ENCODE measurements around the gene CCDC184.

CCDC184 gene

DNA sequence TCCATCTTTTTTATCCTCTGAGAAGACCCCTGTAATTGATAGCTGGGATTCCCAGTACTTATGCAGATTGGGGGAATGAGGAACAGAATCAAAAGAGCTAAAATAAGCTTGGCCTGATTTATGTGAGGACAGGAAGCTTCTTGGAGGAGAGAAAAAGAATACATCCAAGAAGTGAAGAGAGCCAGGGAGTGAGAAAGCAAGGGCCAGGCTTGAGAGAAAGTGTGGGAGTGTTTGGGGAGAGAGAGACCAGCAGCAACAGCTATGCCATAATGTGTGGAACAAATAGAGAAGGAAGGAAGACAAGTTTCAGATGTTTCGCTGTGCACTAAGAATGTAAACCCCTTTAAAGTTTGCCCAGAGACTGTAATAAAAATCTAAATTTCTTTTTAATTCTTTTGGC is 4.0 kb upstream of the CCDC184 start:
- no peak for DNase-seq (ENCODE audit: low read depth)

DNA sequence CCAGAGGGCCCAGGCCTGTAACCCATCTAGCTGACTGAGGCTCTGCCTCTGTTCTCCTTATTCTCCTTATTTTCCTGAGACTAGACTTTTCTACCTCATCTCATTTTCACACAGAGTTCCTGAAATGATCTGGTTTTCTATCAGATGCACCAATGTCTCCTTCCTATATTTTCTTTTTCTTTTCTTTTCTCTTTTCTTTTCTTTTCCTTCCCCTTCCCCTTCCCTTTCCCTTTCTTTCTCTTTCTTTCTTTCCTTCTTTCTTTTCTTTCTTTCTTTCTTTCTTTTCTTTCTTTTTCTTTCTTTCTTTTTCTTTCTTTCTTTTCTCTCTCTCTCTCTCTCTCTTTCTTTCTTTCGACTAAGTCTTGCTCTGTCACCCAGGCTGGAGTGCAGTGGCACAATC is 3.0 kb upstream of the CCDC184 start:
- DNase-seq (ENCODE audit: low read depth): no peak

DNA sequence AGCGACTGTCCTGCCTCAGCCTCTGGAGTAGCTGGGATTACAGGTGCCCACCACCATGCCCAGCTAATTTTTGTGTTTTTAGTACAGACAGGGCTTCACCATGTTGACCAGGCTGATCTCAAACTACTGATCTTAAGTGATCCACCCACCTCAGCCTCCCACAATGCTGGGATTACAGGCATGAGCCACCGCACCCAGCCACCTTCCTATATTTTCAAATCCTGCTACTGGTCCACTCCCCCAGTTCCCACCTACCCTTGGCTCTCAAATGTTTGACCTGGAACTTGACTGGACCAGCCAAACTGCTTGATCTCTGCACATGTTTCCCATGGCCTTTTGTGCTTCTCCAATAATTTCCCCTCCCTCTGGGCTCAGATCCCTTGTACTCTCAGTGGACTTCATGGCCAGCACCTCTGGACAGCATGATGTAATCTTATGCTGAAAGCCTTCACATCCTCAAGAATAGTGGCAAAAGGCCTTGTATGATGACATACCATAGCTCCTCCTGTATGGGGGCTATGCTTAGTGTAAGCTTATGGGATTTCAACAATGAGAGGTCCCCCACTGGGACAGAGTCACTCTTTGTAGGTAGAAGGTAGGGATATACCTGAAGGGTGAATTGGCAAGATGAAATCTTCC is 2.5 kb upstream of the CCDC184 start:
- no peak for DNase-seq (ENCODE audit: low read depth)

DNA sequence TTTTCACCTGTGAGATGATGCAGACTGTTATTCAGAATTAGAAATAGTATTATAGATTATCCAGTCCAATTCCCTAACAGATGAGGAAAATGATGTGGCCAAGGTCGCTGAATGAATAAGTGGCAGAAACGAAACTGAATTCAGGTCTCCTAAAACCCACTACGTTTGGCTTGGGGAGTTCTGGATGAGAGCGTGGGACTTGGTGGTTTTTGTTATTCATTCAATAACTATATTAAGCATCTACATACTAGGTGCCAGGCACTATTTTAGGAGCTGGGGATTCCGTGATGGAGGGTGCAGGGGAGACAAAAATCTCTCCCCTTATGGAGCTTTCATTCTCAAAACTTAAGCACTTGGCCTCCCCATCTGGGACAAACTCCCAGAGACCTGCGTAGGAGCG is 813 bp upstream of the CCDC184 start:
- DNase-seq (ENCODE audit: low read depth): no peak

DNA sequence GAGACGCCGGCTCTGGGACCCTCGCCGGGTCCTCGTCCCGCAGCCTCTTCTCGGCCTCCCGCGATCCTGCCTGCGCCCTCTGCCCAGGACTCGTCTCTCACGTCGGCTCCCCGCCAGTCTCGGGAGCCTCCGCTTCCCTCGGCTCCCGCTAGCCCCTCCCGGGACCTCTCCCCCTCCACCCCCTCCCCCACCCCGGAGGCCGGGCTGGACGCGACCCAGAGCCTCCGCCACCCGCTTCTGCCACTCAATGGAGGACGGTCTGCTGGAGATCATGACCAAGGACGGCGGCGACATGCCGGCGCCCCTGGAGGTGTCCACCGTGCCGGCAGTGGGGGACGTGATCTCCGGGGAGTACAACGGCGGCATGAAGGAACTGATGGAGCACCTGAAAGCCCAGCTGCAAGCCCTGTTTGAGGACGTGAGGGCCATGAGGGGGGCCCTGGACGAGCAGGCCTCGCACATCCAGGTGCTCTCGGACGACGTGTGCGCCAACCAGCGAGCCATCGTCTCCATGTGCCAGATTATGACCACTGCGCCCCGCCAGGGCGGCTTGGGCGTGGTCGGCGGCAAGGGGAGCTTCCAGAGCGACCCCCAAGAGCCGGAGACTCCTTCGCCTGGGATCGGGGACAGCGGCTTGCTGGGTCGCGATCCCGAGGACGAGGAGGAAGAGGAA is 568 bp downstream of the CCDC184 start:
- DNase-seq (ENCODE audit: low read depth): no peak

DNA sequence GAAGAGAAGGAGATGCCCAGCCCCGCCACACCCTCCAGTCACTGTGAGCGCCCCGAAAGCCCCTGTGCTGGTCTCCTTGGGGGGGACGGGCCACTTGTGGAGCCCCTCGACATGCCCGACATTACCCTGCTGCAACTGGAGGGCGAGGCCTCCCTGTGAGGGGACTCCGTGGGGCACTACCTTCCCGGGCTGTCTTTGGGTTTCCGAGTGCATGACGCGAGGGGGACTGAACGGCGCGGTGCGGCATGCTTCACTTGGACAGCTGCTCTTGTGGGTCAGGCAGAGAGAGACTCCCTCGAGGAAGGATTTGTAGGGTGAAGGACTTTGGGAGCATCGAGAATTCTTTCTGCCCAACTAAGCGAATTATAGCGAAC is 1.1 kb downstream of the CCDC184 start:
- DNase-seq (ENCODE audit: low read depth): no peak

DNA sequence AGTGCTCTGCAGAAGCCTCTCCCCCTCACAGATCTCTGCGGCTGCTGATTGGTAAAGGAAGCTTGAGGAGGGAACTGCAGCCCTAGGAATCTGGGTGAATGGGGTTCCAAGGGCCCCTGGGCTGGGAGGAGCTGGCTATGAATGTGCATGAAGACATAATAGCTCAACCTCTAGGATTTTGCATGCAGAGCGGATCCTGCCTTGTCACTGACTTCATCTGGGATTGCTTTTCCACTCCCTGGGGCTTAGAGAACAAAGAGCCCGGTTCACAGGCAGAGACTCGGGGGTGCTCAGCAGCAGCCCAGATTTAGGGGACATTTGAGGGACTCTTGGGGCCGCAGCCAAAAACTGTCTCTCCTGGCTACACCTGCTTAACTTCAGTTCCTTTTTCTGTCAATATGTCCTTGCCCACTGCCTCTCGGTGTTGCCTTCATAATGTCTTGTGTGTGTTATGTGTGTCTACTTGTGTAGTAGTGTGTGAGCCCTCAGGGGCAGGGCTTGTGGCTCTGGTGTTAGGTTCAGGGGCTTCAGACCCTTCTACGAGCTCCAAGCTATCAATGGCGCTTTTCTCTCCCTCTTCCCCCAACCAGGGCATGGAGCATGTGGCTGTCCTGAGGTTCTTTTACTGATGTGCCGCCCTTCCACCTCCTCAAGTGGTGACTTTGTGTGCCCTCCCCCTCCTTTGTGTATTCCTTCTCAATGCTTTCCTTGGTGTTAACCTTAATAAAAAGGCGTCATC is 1.9 kb downstream of the CCDC184 start:
- no peak for DNase-seq (ENCODE audit: low read depth)

DNA sequence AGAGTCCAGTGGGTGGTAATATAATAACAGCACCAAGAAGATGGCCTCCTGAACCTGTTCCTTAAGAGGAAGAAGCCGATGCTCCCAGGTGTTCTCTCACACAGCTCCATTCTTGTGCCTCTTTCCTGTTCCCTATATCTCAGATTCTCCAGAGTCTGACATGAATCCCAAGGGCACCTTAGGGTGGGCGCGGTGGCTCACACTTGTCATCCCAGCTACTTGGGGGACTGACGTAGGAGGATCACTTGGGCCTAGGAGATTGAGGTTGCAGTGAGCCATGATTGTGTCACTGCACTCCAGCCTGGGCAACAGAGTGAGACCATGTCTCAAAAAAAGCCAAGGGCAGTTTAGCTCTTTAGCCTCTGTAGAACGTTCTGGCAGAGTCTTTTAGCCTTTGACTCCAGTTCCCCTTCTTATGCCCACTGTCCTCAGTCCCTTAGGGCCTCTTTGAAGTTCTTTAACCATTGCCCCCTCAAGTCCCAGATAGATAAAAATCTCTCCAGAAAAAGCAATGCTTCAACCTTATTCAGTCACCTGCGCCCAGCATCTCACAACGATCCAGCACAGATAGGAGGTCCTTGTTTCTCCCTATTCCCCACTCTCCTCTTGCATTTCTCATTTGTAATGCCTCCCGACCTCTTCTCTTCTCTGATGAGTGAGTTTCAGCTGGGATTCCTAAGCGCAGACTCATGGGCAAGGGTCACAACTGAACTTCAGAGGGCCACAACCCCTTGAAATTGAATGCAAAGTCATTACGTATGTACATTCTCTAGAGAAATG is 4.7 kb downstream of the CCDC184 start:
- no peak for DNase-seq (ENCODE audit: low read depth)

DNA sequence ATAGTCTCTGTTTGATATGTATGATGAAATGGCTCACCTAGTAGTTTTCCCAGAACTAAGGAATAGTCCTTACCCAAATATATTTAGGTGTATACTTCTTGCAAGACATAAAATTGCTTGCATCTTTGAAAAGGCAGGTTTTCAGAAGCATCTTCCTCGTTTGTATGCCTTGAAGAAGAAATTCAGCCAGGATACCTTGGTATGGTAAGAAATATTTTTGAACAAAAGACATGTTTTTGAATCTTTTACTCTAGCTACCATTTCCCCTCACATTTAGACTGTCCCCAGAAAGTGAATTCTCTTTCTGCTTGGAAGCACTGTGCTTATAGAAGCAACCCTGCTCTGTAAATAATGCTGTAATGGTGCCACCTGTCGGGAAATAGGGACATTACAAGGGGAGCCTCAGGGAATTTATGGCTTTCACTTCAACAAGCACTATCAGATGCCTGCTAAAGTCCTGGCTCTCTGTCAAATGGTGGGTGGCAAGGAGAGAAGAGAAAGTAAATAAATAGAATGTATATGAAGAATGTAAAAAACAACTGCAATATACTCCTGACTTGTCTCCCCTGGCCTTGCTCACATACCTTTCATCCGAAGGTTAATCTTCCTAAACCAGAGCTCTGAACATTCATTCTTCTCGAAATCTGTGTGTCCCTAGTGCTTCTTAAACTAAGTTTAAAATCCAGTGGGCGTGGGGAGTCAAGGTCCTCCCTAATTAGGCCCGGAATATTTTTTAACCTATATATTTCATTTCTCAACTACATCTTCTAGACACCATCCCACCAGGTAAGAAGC is 6.1 kb downstream of the CCDC184 start:
- DNase-seq (ENCODE audit: low read depth): peak; percentile 44

DNA sequence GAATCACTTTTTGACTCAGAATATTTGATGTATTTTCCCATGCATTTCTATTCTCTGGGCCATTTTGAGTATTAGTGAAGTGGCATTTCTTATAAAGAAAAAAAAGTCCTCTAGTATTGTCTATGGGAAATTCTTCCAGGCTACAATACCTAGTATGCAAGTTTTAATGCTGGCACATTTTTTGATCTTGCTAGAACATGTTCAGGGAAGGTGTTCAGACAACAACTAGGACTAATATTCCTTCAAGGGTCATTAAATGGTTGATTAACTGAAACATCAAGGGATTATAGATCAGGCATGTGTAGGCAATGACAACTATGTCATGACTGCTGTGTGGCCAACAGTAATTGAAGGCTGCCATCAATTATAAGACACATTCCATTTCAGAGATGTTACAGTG is 7.7 kb downstream of the CCDC184 start:
- no peak for DNase-seq (ENCODE audit: low read depth)

DNA sequence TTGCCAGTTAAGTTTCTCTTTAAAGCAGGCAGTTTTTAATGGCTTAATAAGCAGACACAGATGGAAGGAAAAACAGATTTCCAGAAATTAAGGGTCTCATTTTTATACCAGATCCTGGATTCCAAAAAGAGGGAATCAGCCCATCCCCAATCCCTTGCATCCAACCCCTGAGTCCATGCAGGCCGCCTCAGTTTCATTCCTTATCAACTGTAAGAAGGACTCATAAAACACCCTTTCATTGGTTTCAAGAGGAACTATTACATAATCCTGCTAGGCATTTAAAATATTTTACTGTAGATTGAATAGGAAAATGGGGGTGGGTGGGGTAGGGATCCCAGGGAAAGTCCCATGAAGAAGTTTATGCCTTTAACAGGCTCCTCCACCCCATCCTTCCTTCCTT is 9.4 kb downstream of the CCDC184 start:
- DNase-seq (ENCODE audit: low read depth): no peak

DNA sequence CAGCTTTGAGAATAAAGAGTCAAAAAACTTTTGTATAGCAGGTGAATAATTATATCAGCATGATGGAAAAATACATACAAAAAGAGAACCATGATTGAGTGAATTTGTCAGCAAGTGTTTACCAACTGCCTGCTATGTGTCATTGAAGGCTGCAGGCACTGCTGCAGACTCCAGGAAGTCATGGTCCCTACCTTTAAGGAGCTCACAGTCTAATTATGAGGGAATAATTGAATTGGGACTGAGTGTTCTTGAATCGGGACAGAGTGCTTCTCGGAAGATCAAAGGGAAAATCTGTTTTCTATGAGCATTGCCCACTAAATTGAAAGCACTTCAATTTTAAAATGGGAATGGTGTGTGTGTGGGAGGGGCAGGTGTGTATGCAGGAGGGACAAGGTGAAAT is 10.2 kb downstream of the CCDC184 start:
- no peak for DNase-seq (ENCODE audit: low read depth)

DNA sequence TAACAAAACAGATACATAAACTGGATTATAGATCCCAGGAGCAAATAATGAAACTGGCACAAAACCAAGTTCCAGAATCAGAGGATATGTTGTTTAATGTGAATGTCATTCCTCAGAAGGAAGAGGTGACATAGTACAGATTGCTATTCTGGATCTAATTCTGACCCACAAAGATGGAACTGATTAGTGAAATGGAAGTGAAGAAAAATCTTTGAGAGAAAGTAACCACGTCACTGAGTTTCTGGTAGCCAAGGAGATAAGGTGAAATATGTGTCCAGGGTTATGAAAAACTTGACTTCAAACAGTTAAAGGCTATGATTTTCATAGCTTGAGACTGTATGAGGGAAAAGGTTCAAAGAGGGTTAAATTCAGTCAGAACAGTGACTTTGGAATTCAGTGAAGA is 11.4 kb downstream of the CCDC184 start:
- no peak for DNase-seq (ENCODE audit: low read depth)

DNA sequence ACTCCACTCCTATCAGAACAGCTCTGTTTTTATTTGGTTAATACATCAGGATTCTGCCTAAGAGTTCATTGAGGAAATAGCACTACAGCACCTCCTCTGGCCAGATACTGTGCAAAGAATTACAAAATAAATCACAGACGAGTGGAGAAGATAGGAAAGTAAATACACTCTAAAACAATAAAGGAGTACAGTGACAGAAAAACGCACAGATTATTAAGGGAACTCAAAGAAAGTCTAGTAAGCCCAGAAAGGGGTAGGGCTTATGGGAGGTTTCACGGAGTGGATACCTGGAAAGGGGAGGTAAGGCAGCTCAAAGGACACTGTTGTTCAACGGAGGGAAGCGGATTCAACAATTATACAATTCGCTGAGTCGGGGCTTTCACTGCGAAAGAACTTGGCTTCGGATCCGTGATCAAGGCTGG is 14.1 kb downstream of the CCDC184 start:
- DNase-seq (ENCODE audit: low read depth): no peak

DNA sequence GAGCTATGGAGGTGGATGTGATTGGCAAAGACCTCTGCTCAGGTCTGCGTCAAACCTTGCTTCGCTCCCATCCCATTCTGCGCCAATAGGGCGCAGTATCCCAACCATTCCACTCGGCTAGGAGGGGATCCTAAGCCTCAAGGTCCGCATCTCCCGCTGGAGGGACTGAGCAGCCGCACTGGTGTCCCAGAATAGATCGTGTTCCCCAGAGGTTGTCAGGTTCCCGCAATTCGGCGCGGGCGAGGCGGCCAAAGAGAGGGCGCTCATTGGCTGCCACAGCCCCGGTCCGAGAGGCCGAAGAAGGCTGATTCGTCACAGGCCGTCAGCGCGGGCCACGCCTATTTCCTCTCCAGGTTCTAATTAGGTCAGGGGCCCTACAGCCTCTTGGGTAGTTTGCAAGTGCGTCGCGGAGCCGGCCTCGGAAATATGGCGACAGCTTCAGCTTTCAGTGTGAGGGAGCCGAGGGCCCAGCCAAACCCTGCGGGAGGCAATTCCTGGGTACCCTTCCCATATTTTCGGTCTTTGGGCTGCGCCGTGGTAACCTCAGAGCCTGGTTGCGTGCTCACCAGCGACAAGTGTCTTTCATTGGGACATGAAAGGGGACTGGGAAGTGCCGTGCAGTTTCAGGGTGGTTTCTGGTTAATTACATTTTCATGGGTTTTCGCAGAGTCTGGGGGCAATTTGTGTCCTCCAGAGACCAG is 14.7 kb downstream of the CCDC184 start:
- peak; percentile 90 for DNase-seq (ENCODE audit: low read depth)

DNA sequence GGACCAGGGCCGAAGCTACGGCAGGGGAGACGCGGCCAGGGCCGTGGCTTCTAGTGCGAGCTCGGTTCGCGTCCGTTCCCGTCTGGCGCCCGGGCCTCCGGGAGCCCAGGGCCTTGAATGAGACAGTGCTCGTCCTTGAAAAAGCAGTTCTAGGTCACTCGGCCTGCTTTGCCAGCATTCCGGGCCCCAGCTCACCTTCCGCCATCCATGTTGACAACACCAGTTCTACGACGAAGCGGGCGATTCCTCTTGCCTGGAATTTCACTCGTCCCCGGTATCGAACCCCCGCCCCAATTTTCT is 15.2 kb downstream of the CCDC184 start:
- no peak for DNase-seq (ENCODE audit: low read depth)

DNA sequence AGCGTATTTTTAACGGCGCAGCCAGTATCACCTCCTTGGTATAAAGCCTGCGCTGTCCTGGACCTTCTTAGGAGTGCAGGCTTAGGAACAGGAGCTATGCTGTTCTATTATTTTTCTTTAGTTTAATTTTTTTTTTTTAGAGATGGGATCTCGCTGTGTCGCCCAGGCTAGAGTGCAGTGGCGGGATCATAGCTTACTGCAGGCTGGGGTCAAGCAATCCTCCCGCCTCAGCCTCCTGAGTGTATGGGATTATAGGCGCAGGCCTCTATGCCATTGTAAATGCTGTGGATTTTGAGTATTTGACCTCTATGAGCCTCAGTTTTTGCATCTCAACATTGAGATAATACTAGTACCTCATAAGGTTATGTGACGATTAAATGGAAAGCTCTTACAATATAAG is 15.5 kb downstream of the CCDC184 start:
- no peak for DNase-seq (ENCODE audit: low read depth)

DNA sequence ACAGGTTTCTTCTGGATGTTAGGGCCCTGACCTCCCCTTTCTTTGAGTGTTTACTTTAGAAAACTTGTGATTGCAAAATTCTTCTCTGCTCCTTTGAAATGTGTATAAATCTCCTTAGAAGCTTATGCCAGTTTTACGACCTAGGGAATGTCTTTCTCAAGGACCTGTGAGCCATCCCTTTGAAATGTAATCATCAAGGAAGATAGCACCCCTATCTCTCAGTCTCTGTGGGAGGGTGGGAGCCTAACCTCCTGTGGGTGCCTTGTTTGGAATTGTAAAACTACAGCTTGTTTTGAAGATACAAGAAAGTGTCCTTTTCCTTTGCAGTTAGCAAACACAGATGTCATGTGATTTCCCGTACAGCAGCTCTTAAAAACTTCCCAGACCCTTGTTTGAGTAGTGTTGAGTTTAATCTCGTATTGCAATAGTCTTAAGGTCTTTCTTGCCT is 16.4 kb downstream of the CCDC184 start:
- no peak for DNase-seq (ENCODE audit: low read depth)

DNA sequence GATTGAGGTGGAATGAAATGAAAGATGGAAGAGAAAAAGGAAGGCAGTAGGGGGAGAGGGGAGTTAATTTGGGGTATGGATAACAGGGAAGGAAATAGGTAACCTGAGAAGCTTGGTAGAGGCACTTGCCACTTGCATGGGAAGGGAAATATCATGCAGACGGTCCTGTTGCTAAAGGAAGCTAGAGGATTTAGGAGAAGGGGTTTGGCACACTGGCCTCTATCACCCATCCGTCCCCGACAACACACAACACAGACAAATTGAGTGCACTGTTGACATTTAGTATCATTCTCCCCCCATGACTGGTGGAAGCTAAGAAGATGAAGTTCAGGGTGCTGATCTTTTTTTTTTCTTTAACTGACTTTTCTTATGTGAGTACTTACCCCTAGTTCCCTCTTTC is 17.6 kb downstream of the CCDC184 start:
- no peak for DNase-seq (ENCODE audit: low read depth)

DNA sequence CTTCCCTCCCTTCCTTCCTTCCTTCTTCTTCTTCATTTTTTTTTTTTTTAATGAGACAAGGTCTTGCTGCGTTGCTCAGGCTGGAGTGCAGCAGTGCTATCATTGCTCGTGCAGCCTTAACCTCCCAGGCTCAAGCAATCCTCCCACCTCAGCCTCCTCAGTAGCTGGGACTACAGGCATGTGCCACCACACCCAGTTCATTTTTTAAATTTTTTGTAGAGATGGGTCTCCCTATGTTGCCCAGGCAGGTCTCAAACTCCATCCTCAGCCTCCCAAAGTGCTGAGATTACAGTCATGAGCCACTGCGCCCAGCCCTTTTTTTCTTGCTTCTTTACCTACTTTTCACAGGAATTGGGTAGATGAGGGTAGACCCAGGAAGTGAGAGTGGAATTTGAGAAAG is 18.1 kb downstream of the CCDC184 start:
- no peak for DNase-seq (ENCODE audit: low read depth)

DNA sequence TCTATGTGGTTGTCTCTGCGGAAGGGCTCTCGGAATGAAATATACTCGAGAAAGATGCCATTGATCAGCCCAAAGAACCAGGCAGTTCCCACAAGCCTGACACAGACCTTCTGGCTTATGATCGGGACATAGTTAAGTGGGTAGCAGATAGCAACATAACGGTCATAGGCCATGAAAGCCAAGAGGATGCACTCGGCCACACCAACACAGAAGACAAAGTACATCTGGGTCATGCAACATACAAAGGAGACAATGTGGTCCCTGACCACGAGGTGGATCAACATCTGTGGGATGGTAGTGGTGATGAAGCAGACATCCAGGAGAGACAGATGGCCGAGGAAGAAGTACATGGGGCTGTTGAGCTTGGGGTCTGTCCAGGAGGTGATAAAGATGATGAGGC is 19.3 kb downstream of the CCDC184 start:
- no peak for DNase-seq (ENCODE audit: low read depth)
